HG03175 (cell line): ENCODE results near the gene ADCY9.
"Not testable (repeated sequence)": the region's sequence is repeated elsewhere in the genome, so short reads cannot be mapped to it uniquely, and the experiment has no call there.

ENCODE experiments used
- ATAC-seq: cut with Tn5 transposase; IDR thresholded peaks from one replicate; pipeline ENCODE4 v1.9.1; 2021; ENCODE audit warnings: mild to moderate bottlenecking, moderate library complexity; ENCODE audit not compliant: unreplicated experiment

Gene ADCY9

DNA sequence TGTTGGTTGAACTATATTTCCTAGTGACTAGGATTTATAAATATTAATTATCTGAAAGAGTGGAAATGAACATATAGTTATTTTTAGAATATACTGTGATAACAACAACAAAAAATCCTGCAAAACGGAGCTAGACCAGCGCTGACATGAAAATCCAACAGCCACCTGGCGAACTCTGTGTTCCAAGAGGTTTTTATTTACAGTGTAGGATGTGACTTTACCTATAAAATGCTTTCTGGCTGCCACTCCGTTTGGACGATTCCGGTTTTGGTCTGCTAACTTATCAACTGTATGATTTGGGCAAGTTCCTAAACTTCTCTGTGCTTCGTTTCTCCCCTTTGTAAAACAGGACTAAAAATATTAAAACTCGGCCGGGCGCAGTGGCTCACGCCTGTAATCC lies 73.7 kb downstream of the ADCY9 start:
- ATAC-seq = no peak

DNA sequence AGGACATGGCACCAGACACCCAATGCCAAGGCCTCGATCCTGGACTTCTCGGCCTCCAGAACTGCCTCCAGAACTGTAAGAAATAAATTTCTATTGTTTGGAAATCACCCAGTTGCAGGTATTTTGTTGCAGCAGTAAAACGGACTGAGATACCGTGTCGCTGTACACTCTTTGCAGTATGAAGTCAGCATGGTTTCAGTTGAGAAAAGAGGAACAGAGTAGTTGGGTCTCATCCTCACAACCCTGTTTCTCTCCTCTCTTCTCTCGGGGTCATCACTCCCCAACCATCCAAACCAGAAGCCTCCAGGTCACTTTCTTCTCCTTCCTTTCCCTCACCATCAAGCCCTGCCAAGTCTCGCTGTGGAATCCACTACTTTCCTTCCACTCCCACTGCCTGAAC lies 77.8 kb downstream of the ADCY9 start:
- ATAC-seq = no peak

DNA sequence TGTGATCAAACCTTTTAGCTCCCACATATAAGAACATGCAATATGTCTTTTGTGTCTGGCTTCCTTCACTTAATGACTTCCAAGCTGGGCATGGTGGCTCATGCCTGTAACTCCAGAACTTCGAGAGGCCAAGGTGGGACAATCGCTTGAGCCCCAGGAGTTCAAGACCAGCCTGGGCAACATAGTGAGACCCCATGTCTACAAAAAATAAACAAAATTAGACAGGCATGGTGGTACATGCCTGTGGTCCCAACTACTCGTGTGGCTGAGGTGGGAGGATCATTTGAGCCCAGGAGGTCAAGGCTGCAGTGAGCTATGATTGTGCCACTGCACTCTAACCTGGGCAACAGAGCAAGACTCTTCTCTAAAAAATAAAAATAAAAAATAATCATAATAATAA lies 79.3 kb downstream of the ADCY9 start:
- not testable (repeated sequence) for ATAC-seq

DNA sequence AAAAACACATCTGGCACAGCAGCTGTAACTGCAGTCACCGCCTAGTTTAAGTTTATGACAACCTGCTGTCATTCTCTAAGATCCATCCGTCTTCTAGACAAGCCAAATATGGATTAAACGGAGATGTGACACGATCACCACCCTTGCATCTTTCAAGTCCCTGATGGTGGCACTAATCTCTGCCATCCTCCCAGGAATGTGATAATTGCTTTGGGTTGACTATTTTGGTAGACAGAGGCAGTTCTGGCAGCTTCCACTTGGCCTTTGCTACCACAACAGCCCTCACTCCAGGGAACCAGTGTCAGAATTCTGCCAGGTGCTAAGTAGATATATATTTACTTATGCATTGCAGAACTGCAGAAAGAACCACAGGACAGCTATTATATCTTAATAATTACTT lies 81.3 kb downstream of the ADCY9 start:
- no peak for ATAC-seq

DNA sequence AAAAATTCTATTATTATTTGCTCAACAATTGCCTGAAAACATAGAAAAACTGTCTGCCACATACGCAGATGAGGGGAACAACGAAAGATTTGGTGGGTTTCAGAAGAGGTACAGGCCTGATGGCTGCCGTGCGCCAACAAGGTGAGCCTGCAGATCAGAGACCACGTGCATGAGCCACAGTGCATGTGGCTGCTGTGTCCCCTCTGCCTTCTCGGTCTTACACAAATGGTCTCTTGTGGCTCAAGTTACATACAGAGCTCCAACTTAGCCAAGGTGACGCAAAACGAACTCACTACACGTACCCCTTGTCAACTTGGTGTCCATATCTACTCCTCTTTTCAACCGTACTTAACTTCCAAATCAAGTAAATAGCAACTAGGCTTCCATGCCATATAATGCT lies 82.3 kb downstream of the ADCY9 start:
- ATAC-seq = no peak

DNA sequence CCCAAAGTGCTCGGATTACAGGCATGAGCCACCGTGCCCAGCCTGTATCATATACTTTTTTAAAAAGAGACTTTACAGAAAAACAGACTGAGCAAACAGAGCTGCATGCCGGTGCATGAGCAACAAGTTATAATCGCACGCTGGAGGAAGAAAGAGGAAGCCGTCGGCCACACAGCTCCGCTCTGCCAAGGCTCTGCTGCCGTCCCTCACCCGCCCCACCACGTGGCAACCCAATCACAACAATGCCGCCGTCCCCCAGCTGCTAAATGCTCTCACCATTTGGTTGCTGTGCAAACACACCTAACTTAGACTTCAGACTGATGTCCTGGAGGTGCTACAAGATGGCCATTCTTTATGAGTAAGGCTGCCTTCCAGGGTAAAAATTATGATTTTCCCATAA lies 83.5 kb downstream of the ADCY9 start:
- no peak for ATAC-seq

DNA sequence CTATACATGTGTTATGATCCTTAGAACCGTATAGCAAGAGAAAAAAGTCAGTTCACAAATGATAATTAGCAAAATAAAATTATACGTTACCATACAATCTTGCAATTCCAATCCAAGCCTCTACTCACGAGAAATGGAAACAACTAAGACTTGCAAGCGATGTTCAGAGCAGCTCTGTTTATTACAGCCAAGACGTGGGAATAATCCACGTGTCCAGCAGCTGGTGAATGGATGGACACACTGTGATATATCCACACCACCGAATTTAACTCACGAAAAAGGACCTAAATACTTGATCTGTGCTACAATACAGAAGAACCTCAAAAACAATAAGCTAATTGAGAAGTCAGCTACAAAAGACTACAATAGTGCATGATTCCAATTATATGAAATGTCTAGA lies 88.1 kb downstream of the ADCY9 start:
- ATAC-seq = no peak

DNA sequence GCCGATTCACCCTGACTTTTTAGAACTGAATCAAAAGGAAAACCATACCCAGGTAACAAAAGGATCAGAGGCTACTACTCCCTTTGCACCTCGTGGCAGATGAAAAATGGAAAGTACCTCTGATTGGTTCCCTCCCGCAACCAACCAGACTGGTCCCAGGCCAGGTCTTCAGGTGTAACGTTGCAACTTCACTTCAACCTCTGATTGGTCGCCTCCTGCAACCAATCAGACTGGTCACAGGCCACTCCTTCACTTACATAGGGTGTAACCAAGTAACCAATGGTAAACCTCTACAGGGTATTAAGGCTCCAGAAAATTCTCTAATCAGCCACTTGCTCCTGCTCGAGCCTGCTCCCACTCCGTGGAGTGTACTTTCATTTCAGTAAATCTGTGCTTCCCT lies 89.4 kb downstream of the ADCY9 start:
- no peak for ATAC-seq

DNA sequence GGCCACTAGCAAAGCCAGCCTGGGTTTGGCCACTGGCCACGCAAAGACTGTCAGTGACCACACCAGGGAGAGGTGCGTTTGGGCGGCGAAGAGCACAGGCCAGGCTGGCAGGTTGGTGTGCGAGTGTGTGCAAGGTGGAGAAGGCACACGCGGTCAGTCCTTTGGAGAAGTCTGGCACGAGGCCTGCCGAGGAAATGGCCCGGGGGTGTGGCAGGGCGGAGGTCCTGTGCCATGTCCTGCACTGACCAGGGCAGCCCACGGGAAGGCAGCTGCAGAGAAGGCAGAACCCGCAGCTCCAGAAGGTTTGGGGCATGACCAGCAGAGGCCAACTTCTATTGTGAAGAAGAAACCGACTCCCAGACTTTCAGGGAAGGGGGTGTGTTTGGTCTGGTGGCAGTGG lies 90.8 kb downstream of the ADCY9 start:
- no peak for ATAC-seq

DNA sequence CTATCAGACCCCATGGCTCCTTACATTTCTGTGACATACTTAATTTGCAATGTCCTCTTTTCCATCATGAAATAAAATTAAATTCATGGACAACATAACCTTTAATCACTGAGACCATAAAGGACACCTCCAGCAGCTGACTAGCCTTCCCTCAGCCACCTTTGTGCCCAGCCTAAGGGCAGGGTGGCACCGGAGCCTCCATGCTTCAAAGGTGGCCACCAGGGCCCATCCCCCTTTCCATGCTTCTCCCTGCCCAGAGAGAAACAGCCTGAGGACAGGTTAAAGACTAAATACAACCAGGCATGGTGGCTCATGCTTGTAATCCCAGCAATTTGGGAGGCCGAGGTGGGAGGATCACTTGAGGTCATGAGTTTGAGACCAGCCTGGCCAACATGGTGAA lies 94.3 kb downstream of the ADCY9 start:
- ATAC-seq = no peak

DNA sequence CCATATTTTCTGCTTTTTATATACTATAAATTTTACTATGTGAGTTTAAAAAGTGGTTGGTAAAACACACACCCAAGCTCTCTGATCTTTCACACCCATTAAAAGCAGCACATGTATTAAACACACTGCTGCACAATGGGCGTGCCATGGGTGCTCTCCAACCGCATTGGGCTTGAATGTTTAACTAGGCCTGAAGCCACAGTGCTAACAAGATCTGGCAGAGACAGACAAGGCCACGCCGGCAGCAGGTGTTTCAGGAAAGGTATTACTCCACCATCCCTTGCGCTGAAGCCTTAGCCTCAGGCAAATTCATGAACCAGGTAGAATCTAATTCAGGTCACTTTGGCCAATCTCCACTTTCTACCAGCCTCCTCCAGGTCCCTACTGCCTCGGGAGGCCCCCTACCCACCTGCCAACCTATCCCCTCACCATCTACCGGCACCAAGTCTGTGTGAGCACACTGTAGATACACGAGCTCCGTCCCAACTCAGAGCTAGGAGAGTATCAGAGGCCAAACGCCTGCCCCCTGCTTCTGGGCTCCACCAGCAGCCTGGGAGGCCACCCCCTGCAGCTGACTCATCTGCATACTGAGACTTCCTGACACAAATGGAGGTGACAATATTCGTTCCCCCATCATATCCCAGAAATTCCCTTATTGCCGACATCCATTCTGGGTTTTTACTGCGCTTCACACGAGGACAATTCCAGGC lies 95.0 kb downstream of the ADCY9 start:
- peak; percentile 86 for ATAC-seq

DNA sequence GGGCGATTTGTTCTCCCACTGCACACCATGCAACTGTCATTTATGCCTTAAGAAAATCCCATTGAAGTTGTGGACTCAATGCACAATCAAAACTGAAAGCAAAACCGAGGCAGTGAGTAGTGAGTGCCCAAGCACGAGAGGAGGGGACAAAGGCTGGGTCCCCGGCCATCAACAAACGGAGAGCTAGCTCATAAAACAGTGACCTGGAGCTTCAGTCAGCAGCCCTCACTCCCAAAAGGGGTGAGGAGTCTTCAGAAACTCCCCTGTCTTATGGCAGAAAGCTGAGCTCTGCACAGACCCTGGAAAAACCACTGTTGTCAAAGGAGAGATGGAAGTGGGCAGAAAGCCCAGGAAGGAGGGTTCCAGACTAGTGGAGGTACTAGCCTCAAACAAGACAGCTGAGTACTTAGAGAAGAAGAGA lies 96.9 kb downstream of the ADCY9 start:
- no peak for ATAC-seq

DNA sequence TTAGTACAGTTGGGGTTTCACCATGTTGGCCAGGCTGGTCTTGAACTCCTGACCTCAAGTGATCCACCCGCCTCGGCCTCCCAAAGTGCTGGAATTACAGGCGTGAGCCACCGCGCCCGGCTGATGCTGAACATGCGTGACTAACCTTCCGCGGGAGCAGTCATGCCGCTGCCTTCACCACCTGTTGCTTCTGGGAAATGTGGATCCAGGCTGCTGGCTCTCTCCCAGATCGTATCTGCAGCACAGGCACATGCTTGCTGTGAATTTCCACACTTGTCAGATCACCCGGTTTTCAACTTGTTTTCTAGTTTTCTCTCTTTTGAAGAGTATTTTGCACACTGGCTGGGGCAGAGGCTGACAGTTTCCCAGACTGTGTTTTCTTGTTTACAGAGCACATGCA lies 97.9 kb downstream of the ADCY9 start:
- no peak for ATAC-seq

DNA sequence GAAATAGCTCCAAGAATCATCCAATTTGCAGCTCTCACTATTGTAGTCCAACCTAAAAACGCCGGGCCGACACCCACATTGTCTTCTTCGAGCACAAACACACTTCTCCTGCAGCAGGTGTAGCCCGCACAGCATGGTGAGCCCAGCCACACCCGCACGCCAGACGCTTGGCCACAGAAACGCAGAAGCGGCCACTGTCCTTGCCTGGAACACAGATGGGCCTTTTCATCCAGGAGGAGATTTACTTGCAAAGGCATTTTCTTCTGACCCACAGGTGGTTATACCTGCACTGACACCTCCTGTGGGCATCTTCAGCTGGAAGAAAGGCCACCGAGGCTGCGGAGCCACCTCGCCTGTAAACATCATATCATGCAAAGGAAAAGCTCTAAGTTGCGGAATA lies 98.4 kb downstream of the ADCY9 start:
- ATAC-seq = no peak

DNA sequence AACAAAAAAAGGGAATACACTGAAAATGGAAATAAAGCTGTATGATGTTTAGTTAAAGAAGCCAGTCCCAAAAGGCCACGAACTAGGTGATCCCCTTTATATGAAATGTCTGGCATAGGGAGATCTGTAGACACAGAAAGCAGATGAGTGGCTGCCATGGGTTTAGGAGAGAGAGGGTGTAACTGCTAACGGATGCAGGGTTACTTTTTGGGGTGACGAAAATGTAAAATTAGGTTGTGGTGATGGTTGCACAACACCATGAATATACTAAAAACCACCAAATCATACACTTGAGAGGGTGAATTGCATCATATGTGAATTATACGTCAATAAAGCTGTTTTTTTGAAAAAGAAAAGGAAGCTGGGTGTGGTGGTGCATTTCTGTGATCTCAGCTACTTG lies 99.6 kb downstream of the ADCY9 start:
- ATAC-seq = no peak

DNA sequence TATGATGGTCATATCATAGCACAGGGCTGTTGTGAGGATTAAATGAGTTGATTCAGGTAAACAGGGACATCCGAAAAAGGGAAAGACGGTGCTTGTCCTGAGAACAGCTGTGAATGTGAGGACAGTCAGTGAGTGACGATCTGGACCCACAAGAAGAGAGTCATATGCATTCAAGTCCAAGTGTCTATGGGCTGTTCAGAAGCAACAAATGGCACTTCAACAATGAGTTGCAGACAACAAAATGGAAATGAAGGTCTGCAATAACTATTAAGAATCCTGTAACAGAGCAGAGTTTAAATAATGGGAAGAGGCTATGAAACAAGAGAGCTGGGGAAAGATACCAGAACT lies 100.3 kb downstream of the ADCY9 start:
- ATAC-seq = no peak

DNA sequence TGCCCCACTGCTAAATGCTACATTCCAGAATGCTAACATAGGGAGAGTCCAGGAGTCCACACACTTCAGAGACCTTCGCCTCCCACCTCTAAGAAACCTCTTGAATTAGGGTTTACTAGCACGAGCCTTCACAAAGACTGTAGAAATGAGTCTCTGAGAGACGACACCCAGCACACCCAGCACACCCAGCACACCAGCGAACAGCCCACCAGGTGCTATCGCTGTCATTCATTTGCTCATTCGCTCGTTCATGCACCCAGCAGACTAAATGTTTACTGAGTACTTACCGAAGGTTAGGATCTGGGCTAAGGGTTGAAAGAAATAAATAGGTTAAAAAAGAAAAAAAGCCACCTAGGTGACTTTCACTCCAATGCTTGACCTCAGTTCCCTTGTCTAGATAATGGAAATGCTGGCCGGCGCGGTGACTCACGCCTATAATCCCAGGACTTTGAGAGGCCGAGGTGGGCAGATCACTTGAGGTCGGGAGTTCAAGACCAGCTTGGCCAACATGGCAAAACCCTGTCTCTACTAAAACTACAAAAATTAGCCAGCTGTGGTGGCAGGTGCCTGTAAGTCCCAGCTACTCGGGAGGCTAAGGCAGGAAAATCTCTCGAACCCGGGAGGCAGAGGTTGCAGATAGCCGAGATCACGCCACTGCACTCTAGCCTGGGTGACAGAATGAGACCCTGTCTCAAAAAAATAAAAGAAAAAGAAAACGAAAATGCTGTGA lies 100.8 kb downstream of the ADCY9 start:
- ATAC-seq = no peak

DNA sequence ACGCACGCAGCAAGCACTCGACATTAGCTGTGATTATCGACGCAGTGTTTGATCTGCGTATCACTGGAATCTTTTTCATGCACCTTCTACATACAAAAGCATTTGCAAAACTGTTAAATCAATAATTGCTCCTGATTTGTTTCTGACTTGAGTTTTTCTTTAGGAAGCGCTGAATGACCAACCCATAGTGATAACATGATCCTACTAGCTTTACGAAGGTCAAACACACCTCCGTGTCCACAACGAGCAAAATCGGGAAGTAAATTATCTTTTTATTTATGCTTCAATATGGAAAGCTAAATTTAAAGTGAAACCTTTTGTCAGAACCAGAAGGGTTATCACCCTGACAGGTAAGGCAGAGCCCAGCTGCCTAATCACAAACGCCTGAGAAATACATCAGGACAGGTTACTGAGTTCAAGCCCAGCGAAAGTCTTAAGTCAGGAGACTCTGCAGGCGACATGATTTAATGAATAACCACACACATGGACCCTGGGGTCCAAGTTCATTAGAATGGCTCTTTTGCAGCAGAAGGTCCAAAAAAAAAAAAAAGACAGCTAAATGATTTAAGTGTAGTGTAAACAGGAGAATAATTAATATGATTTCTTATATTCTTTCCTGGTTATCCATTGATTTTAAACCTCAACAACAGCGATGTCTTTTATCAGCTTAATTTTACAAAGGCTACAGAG lies 104.2 kb downstream of the ADCY9 start:
- ATAC-seq = no peak

DNA sequence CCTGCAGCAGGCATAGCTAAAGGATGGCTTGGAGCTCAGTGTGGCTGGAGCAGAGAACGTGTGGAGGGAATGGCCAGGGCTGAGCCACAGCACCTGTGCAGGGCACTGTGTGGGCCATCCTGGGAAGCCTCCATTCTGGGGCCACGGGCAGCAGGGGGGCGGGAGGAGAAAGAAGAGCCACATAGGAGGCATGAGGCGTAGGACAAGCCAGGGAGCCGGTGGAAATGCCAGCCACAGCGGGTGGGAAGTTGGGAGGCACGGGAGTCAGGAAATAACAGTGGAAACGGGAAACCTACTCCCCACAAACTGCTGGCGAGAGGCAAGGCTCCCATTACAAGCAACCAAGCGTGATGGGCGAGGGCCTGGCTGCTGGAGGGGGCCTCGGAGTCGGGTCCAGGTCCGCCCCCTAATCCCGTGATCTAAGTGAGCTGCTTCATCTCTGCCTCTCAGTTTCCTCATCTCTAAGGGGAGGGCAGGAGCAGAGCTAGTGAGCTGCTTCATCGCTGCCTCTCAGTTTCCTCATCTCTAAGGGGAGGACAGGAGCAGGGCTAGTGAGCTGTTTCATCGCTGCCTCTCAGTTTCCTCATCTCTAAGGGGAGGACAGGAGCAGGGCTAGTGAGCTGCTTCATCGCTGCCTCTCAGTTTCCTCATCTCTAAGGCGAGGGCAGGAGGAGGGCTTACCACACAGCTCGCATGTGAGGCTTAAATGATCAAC lies 104.9 kb downstream of the ADCY9 start:
- ATAC-seq = no peak

DNA sequence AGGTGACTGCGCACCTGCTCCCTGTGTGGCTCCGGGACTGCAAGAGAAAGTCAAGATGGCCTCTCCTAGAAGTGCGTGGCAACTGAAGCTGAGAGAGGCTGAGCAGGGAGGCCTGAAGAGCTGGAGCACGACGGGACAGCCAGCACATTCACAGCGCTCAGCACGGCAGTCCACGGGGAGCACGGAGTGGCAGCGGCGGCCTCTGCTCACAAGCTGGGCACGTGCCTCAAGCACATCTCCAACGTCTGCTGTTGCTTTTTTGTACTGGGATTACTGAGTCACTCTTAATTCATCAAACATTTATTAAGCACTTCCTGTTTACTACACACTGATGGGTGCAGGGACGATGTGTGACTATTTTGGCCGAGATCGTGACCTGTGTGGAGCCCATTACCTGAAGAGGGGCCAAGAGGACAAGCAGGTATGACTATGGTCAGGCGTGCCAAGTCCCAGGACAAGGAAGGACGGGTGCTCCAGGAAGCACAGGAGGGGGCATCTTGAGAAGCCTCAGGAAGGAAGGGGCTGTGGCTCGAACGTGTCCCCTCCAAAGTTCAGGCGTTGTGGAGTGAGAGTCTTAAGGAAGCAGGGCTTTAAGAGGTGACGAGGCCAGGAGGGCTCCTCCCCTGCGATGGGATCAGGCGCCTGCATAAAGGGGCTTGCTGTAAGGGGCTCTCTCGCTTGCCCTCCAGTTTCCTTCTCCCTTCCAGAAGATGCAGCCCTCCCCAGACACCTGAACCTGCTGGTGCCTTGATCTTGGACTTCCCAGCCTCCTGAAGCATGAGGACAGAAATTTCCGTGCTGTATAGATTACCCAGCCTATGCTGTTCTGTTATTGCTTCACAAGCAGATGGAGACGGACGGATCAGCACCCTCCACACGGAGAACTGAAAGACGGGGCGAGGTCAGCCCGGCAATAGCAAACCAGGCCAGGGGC lies 105.8 kb downstream of the ADCY9 start:
- ATAC-seq = no peak

DNA sequence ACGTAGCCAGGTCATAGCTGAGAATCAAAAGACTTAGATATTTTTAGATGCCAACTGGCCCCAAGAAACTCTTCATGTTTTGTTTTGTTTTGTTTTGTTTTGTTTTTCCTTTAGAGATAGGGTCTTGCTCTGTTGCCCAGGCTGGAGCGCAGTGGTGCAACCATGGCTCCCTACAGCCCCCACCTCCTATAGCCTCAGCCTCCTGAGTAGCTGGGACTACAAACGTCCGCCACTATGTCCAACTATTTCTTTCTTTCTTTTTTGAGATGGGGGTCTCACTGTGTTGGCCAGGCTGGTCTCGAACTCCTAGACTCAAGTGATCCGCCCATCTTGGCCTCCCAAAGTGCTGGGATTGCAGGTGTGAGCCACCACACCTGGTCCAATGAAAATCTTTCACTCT lies 107.1 kb downstream of the ADCY9 start:
- no peak for ATAC-seq
